H1 (cell line): ENCODE results near the gene MESD. TPM values are rescaled to one million over a fixed set of nuclear protein-coding genes. Genes with fewer than 3 reads are reported as not detected.

Source experiments
- CTCF ChIA-PET: fragments of 300-600 bp; sonication (Branson Sonifier 250); formaldehyde crosslinking; loops from one replicate; lab custom pipeline; 2021; ENCODE audit not compliant: partially characterized antibody; lab: Charles Lee
- POLR2A ChIA-PET: fragments of 300-600 bp; sonication (Branson Sonifier 250); formaldehyde crosslinking; loops from one replicate; lab custom pipeline; 2021; ENCODE audit warnings: inconsistent platforms; ENCODE audit not compliant: partially characterized antibody; lab: Charles Lee
- DNase-seq, 2 experiments: peaks; one replicate each; pipeline versions ENCODE4 v3.0.0 to v3.0.0-alpha.2; 2010 to 2022; ENCODE audit warnings: low spot score in 2 of 2, low read depth in 1 of 2, mixed read lengths in 1 of 2
- FAIRE-seq: peaks from 2 replicates; lab custom pipeline; 2011; peaks lifted over from hg19 to GRCh38; lab: Jason Lieb, UNC
- H2AFZ ChIP-seq: 2 replicates; pipeline ENCODE4 v1.8.1; 2012; ENCODE audit warnings: low read length, inconsistent platforms
- H2AK5ac ChIP-seq: 2 replicates; pipeline ENCODE4 v1.6.1; 2013; ENCODE audit warnings: low read depth, low read length
- H2BK120ac ChIP-seq: replicated peaks from 2 replicates; pipeline ENCODE3; 2013; ENCODE audit warnings: low read depth, low read length, inconsistent platforms
- H2BK12ac ChIP-seq: 2 replicates; pipeline ENCODE4 v1.6.1; 2013; ENCODE audit warnings: low read depth, low read length
- H2BK15ac ChIP-seq: 2 replicates; pipeline ENCODE4 v1.6.1; 2013; ENCODE audit warnings: low read length
- H2BK20ac ChIP-seq: 2 replicates; pipeline ENCODE4 v1.6.1; 2013; ENCODE audit warnings: low read length
- H2BK5ac ChIP-seq: 2 replicates; pipeline ENCODE4 v1.6.1; 2013; ENCODE audit warnings: low read depth, low read length
- H3K14ac ChIP-seq: 2 replicates; pipeline ENCODE4 v1.6.1; 2013; ENCODE audit warnings: inconsistent platforms; ENCODE audit not compliant: insufficient read length
- H3K18ac ChIP-seq: 2 replicates; pipeline ENCODE4 v1.6.1; 2013; ENCODE audit warnings: low read length; ENCODE audit errors: extremely low read depth
- H3K23ac ChIP-seq: 2 replicates; pipeline ENCODE4 v1.6.1; 2013; ENCODE audit warnings: inconsistent platforms; ENCODE audit not compliant: insufficient read length
- H3K23me2 ChIP-seq: 2 replicates; pipeline ENCODE4 v1.6.1; 2013; ENCODE audit warnings: low read depth, low read length
- H3K27ac ChIP-seq: 2 replicates; pipeline ENCODE4 v1.6.1; 2011; ENCODE audit warnings: low read depth, low read length, inconsistent platforms
- H3K27me3 ChIP-seq, 4 experiments: replicated peaks in 1 of 4; 1 replicate in 1 of 4; 2 replicates in 3 of 4; pipeline versions ENCODE4 v1.6.1 to v1.8.1; 2011 to 2013; ENCODE audit warnings: low read length in 3 of 4, mild to moderate bottlenecking in 3 of 4, inconsistent platforms in 2 of 4, mixed read lengths in 2 of 4, moderate library complexity in 1 of 4; ENCODE audit not compliant: control insufficient read depth in 3 of 4, insufficient read depth in 3 of 4; ENCODE audit errors: extremely low read depth in 1 of 4
- H3K36me3 ChIP-seq, 4 experiments: 2 replicates each; pipeline versions ENCODE4 v1.6.1 to v1.8.1; 2011 to 2013; ENCODE audit warnings: mild to moderate bottlenecking in 4 of 4, low read length in 3 of 4, moderate library complexity in 2 of 4, control low read depth in 1 of 4, inconsistent platforms in 1 of 4; ENCODE audit not compliant: insufficient read depth in 4 of 4, control insufficient read depth in 2 of 4
- H3K4ac ChIP-seq: replicated peaks from 2 replicates; pipeline ENCODE3; 2013; ENCODE audit warnings: low read length, low read depth, mixed read lengths, inconsistent platforms; ENCODE audit not compliant: insufficient read length
- H3K4me1 ChIP-seq, 4 experiments: replicated peaks in 1 of 4; 1 replicate in 1 of 4; 2 replicates in 3 of 4; pipeline versions ENCODE4 v1.6.1 to v1.8.1; 2011 to 2013; ENCODE audit warnings: low read length in 3 of 4, inconsistent platforms in 2 of 4, mixed read lengths in 1 of 4; ENCODE audit not compliant: insufficient read depth in 4 of 4, control insufficient read depth in 3 of 4
- H3K4me2 ChIP-seq, 2 experiments: 2 replicates each; pipeline versions ENCODE4 v1.6.1 to v1.8.1; 2011 to 2013; ENCODE audit warnings: low read depth in 2 of 2, low read length in 2 of 2, control low read depth in 1 of 2, inconsistent platforms in 1 of 2, mild to moderate bottlenecking in 1 of 2; ENCODE audit not compliant: insufficient read depth in 1 of 2
- H3K4me3 ChIP-seq, 4 experiments: fragments of 200-600, 300-600 bp in 1 of 4; sonication (generic), shearing (Covaris generic), sonication (Bioruptor Twin) in 1 of 4; 2 replicates each; pipeline versions ENCODE4 v1.5.1 to v1.8.1; 2011 to 2016; ENCODE audit warnings: low read length in 4 of 4, low read depth in 3 of 4, control low read depth in 2 of 4, inconsistent platforms in 2 of 4, mild to moderate bottlenecking in 2 of 4, mixed read lengths in 1 of 4, moderate library complexity in 1 of 4; ENCODE audit not compliant: insufficient read depth in 2 of 4; ENCODE audit errors: extremely low read depth in 1 of 4
- H3K56ac ChIP-seq: replicated peaks from 2 replicates; pipeline ENCODE3; 2013; ENCODE audit warnings: low read depth, mild to moderate bottlenecking, mixed read lengths, low read length, inconsistent platforms; ENCODE audit not compliant: insufficient read length
- H3K79me1 ChIP-seq: 2 replicates; pipeline ENCODE4 v1.6.1; 2013; ENCODE audit warnings: low read depth, low read length, control low read depth
- H3K79me2 ChIP-seq, 2 experiments: 2 replicates each; pipeline versions ENCODE4 v1.6.1 to v1.8.1; 2012 to 2013; ENCODE audit warnings: low read length in 2 of 2, mild to moderate bottlenecking in 2 of 2, inconsistent platforms in 1 of 2; ENCODE audit not compliant: insufficient read depth in 2 of 2, control insufficient read depth in 1 of 2
- H3K9ac ChIP-seq, 4 experiments: replicated peaks in 1 of 4; 1 replicate in 1 of 4; 2 replicates in 3 of 4; pipeline versions ENCODE4 v1.6.1 to v1.8.1; 2011 to 2013; ENCODE audit warnings: low read depth in 3 of 4, low read length in 3 of 4, control low read depth in 2 of 4, mild to moderate bottlenecking in 2 of 4, moderate library complexity in 2 of 4, inconsistent platforms in 1 of 4; ENCODE audit errors: extremely low read depth in 1 of 4
- H3K9me3 ChIP-seq, 2 experiments: 2 replicates each; pipeline versions ENCODE4 v1.6.1 to v1.8.1; 2012 to 2013; ENCODE audit warnings: mild to moderate bottlenecking in 2 of 2, moderate library complexity in 2 of 2, control low read depth in 1 of 2, inconsistent platforms in 1 of 2, low read depth in 1 of 2, low read length in 1 of 2, mixed read lengths in 1 of 2; ENCODE audit not compliant: insufficient read depth in 2 of 2
- H4K20me1 ChIP-seq, 2 experiments: replicated peaks in 1 of 2; 2 replicates each; pipeline versions ENCODE3 to v1.8.1; 2011 to 2013; ENCODE audit warnings: inconsistent platforms in 2 of 2, low read length in 2 of 2, mild to moderate bottlenecking in 1 of 2; ENCODE audit not compliant: insufficient read depth in 2 of 2, control insufficient read depth in 1 of 2
- H4K5ac ChIP-seq: 2 replicates; pipeline ENCODE4 v1.6.1; 2013; ENCODE audit warnings: low read length, low read depth, mixed read lengths, inconsistent platforms; ENCODE audit not compliant: insufficient read length
- H4K8ac ChIP-seq: 2 replicates; pipeline ENCODE4 v1.8.0; 2013; ENCODE audit warnings: mild to moderate bottlenecking, moderate library complexity, low read length, inconsistent platforms; ENCODE audit not compliant: insufficient read depth; ENCODE audit errors: extremely low read depth
- H4K91ac ChIP-seq: replicated peaks from 2 replicates; pipeline ENCODE3; 2013; ENCODE audit warnings: low read length, mixed read lengths, inconsistent platforms; ENCODE audit not compliant: insufficient read length
- BRCA1 ChIP-seq: IDR thresholded peaks from 2 replicates; pipeline ENCODE4 v1.6.1; 2012; ENCODE audit warnings: low read depth, low read length, improper control_type of control experiment
- MAFK ChIP-seq: IDR thresholded peaks from 2 replicates; pipeline ENCODE4 v1.6.1; 2012; ENCODE audit warnings: low read depth, mild to moderate bottlenecking, improper control_type of control experiment, low read length
- POU5F1 ChIP-seq: IDR thresholded peaks from 2 replicates; pipeline ENCODE4 v1.6.1; 2011; ENCODE audit warnings: low read depth, mild to moderate bottlenecking, low read length, moderate library complexity
- RXRA ChIP-seq: IDR thresholded peaks from 2 replicates; pipeline ENCODE4 v1.6.1; 2011; ENCODE audit warnings: low read depth, mild to moderate bottlenecking, low read length, moderate library complexity; ENCODE audit not compliant: insufficient read depth
- SIRT6 ChIP-seq: IDR thresholded peaks from one replicate; pipeline ENCODE4 v1.7.1; 2012; ENCODE audit warnings: low read length, inconsistent platforms
- SRF ChIP-seq: IDR thresholded peaks from 2 replicates; pipeline ENCODE4 v1.6.1; 2011; ENCODE audit warnings: mild to moderate bottlenecking, low read depth, low read length, moderate library complexity
- YY1 ChIP-seq: IDR thresholded peaks from 2 replicates; pipeline ENCODE4 v1.6.1; 2011; ENCODE audit warnings: low read depth, mild to moderate bottlenecking, low read length
- WGBS, 2 experiments: shearing (Covaris generic) in 1 of 2; methylation state at CpG; one replicate each; pipeline versions ENCODE4 v1.1.6 to v1.1.7; 2013 to 2015; ENCODE audit warnings: low lambda C conversion rate in 2 of 2, mixed read lengths in 2 of 2, inconsistent platforms in 1 of 2, low coverage in 1 of 2, missing lambda C conversion rate in 1 of 2; ENCODE audit not compliant: insufficient replicate concordance in 2 of 2, insufficient coverage in 1 of 2, insufficient read length in 1 of 2; ENCODE audit errors: extremely low coverage in 1 of 2, missing lambda C conversion rate in 1 of 2; 5-methylcytosine and 5-hydroxymethylcytosine counted together
- polyA plus RNA-seq, 7 experiments: library from polyadenylated mRNA; depleted of rRNA in 3 of 7; stranded (reverse) in 5 of 7; unstranded in 2 of 7; fragments of >200 nt in 5 of 7; fragments of 200-250 nt in 2 of 7; gene quantifications; 1 replicate in 5 of 7; 2 replicates in 1 of 7; 4 replicates in 1 of 7; pipeline versions ENCODE4 v1.2.1 to v1.2.3, GENCODE V29; 2011 to 2013; ENCODE audit warnings: missing spikeins in 2 of 7, mixed read lengths in 2 of 7
- total RNA-seq: library from RNA; stranded (reverse); fragmentation: NEBNext Ultra II Directional; extraction: Animal tissue kit (Norgen Biotek cat#: 25700); gene quantifications from 2 replicates; pipeline ENCODE4 v1.2.1, GENCODE V29; 2021

The MESD gene
- total and polyA plus RNA-seq, 2 of the 8 experiments (the other 6 are each of a cell fraction or from before 2014, with no cell fraction given) = 11.0 to 28.3 TPM

GRCh38 chr15:81021321-81021720 lies 31.7 kb upstream of the MESD start:
- no peak overlapping the region for H3K4ac ChIP-seq
- H3K27me3 ChIP-seq = no peaks in the 10 kb centered on the region; a peak in 1 of 7 replicates
- H2AFZ ChIP-seq = no peak overlapping the region
- no peaks in the 10 kb centered on the region for H3K23me2 ChIP-seq
- H3K79me2 ChIP-seq = no peaks in the 10 kb centered on the region
- H3K4me3 ChIP-seq = no peak overlapping the region
- no peaks in the 10 kb centered on the region for H3K9me3 ChIP-seq
- no peak overlapping the region for H3K56ac ChIP-seq
- no peak overlapping the region for H3K4me2 ChIP-seq
- no peak overlapping the region for H2BK15ac ChIP-seq
- ChIA-PET POLR2A (no interaction called here), CTCF (interaction anchor here (1.6 kb wide), 1 partner anchor 245 kb away, joined by 5 read pairs; no protein-coding TSS in a partner anchor)
- H2AK5ac ChIP-seq = no peak overlapping the region
- H2BK120ac ChIP-seq = no peak overlapping the region
- H3K79me1 ChIP-seq = no peaks in the 10 kb centered on the region
- no peak overlapping the region for H4K8ac ChIP-seq
- H2BK20ac ChIP-seq = no peak overlapping the region
- H3K36me3 ChIP-seq = no peaks in the 10 kb centered on the region
- H3K14ac ChIP-seq = no peak overlapping the region
- 90% methylated on average over 7 of the region's 7 CpGs; no CpG with 5 or more reads in 1 of the 2 experiments for WGBS, 2 experiments
- H4K20me1 ChIP-seq = no peaks in the 10 kb centered on the region
- TF ChIP-seq MAFK = no peak
- TF ChIP-seq BRCA1 = no peak
- no peak for TF ChIP-seq SRF
- no peak for TF ChIP-seq YY1
- TF ChIP-seq POU5F1 = no peak
- TF ChIP-seq SIRT6 = no peak
- TF ChIP-seq RXRA = no peak
- TF ChIP-seq, all 59 proteins: peak for 0
- no peak overlapping the region for H3K9ac ChIP-seq
- no peak overlapping the region for H3K27ac ChIP-seq
- no peak overlapping the region for H4K91ac ChIP-seq
- FAIRE-seq (no peak), DNase-seq (no peak)
- no peak overlapping the region for H2BK12ac ChIP-seq
- no peak overlapping the region for H2BK5ac ChIP-seq
- H3K4me1 ChIP-seq = peaks cover 2 to 13% (median 9%) of the 10 kb centered on the region in 4 experiments; a peak in 5 of 7 replicates
- no peak overlapping the region for H3K23ac ChIP-seq
- H3K18ac ChIP-seq = no peak overlapping the region
- no peak overlapping the region for H4K5ac ChIP-seq
